Smooth muscle cell (in vitro differentiated cells): Measurements from ENCODE around the gene IQCM. TPM values are rescaled to one million over a fixed set of nuclear protein-coding genes. Genes with fewer than 3 reads are reported as not detected.
A peak's percentile ranks its signal among the peaks of the same experiment; 100 is the strongest.

Source experiments
- DNase-seq: peaks from one replicate; lab custom pipeline; 2025; ENCODE audit not compliant: unreplicated experiment; lab: John Stamatoyannopoulos, UW
- H2AFZ ChIP-seq: fragments of 200-600 bp; sonication (generic); 2 replicates; pipeline ENCODE4 v1.6.0; 2016; ENCODE audit warnings: antibody characterized with exemption, low read depth, mild to moderate bottlenecking
- H3F3A ChIP-seq: fragments of 200-600 bp; sonication (generic); 2 replicates; pipeline ENCODE4 v1.6.0; 2017; ENCODE audit warnings: antibody characterized with exemption, low read depth
- H3K27ac ChIP-seq: fragments of 200-600 bp; sonication (generic); 2 replicates; pipeline ENCODE4 v1.5.1; 2016; ENCODE audit warnings: low read depth, mild to moderate bottlenecking
- H3K27me3 ChIP-seq: fragments of 200-600 bp; sonication (generic); 2 replicates; pipeline ENCODE4 v1.6.1; 2016; ENCODE audit warnings: low read depth, mild to moderate bottlenecking
- H3K36me3 ChIP-seq: fragments of 200-600 bp; sonication (generic); 2 replicates; pipeline ENCODE4 v1.5.1; 2016; ENCODE audit warnings: low read depth
- H3K4me1 ChIP-seq: fragments of 200-600 bp; sonication (generic); 2 replicates; pipeline ENCODE4 v1.5.1; 2016; ENCODE audit warnings: low read depth
- H3K4me2 ChIP-seq: fragments of 200-600 bp; sonication (generic); 2 replicates; pipeline ENCODE4 v1.6.0; 2016; ENCODE audit warnings: mild to moderate bottlenecking
- H3K4me3 ChIP-seq: fragments of 200-600 bp; sonication (generic); 2 replicates; pipeline ENCODE4 v1.5.1; 2016; ENCODE audit warnings: mild to moderate bottlenecking
- H3K79me2 ChIP-seq: fragments of 200-600 bp; sonication (generic); 2 replicates; pipeline ENCODE4 v1.6.0; 2016; ENCODE audit warnings: low read depth, mild to moderate bottlenecking
- H3K9ac ChIP-seq: fragments of 200-600 bp; sonication (generic); 2 replicates; pipeline ENCODE4 v1.6.0; 2016; ENCODE audit warnings: low read depth
- H3K9me3 ChIP-seq: fragments of 200-600 bp; sonication (generic); replicated peaks from 2 replicates; pipeline ENCODE4 v1.5.1; 2016; ENCODE audit warnings: low read depth
- H4K20me1 ChIP-seq: fragments of 200-600 bp; sonication (generic); 2 replicates; pipeline ENCODE4 v1.6.0; 2016; ENCODE audit warnings: low read depth
- WGBS: methylation state at CpG from one replicate; pipeline ENCODE4 v1.1.7; 2016; ENCODE audit warnings: low lambda C conversion rate; 5-methylcytosine and 5-hydroxymethylcytosine counted together
- polyA plus RNA-seq: library from polyadenylated mRNA; unstranded; fragments of >200 nt; fragmentation: Nextera tagmentation; extraction: Ambion mirVana; gene quantifications from 2 replicates; pipeline ENCODE4 v1.2.1, GENCODE V29; 2016
- total RNA-seq: library from RNA; depleted of rRNA; stranded (reverse); fragments of >200 nt; gene quantifications from 2 replicates; pipeline ENCODE4 v1.2.3, GENCODE V29; 2014
- TF ChIP-seq, protein P1 (sequence below): fragments of 200-600 bp; sonication (generic); IDR thresholded peaks from 2 replicates; pipeline ENCODE4 v1.5.1; 2017; ENCODE audit warnings: borderline replicate concordance, mild to moderate bottlenecking, antibody characterized with exemption; ENCODE audit not compliant: insufficient read depth, poor library complexity, severe bottlenecking

The IQCM gene
- total and polyA plus RNA-seq, 2 experiments from 2014 or later, result not detected

DNA sequence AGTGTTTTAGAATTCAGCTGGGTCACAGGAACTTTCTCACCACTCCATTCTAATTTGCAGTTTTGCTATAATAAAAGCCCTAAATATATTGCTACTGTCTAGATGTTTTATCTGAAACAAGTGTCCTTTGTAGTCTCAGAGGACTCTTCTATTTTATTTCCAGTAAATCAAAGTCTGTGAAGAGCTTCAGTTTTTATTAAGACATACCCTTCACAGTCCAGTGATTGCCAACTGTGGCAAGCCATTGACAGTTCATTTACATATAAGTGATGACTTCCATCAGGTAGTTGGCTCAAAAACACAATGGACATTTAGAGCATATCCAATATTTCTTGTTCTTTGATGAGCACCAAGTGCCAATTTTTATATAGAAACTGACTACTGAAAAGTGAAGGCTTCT lies 466.1 kb downstream of the IQCM start:
- no peaks in the 10 kb centered on the region for H3F3A ChIP-seq
- no peak overlapping the region for H2AFZ ChIP-seq
- H3K4me3 ChIP-seq, result no peak overlapping the region
- H3K4me1 ChIP-seq, result no peaks in the 10 kb centered on the region
- no peak for DNase-seq
- no peaks in the 10 kb centered on the region for H3K27me3 ChIP-seq
- TF ChIP-seq, protein P1, sequence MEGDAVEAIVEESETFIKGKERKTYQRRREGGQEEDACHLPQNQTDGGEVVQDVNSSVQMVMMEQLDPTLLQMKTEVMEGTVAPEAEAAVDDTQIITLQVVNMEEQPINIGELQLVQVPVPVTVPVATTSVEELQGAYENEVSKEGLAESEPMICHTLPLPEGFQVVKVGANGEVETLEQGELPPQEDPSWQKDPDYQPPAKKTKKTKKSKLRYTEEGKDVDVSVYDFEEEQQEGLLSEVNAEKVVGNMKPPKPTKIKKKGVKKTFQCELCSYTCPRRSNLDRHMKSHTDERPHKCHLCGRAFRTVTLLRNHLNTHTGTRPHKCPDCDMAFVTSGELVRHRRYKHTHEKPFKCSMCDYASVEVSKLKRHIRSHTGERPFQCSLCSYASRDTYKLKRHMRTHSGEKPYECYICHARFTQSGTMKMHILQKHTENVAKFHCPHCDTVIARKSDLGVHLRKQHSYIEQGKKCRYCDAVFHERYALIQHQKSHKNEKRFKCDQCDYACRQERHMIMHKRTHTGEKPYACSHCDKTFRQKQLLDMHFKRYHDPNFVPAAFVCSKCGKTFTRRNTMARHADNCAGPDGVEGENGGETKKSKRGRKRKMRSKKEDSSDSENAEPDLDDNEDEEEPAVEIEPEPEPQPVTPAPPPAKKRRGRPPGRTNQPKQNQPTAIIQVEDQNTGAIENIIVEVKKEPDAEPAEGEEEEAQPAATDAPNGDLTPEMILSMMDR, result no peak
- no peaks in the 10 kb centered on the region for H3K79me2 ChIP-seq
- no peak overlapping the region for H3K27ac ChIP-seq
- H3K9ac ChIP-seq, result no peak overlapping the region
- no peak overlapping the region for H3K4me2 ChIP-seq
- no peaks in the 10 kb centered on the region for H4K20me1 ChIP-seq
- H3K36me3 ChIP-seq, result no peaks in the 10 kb centered on the region
- no peaks in the 10 kb centered on the region for H3K9me3 ChIP-seq

DNA sequence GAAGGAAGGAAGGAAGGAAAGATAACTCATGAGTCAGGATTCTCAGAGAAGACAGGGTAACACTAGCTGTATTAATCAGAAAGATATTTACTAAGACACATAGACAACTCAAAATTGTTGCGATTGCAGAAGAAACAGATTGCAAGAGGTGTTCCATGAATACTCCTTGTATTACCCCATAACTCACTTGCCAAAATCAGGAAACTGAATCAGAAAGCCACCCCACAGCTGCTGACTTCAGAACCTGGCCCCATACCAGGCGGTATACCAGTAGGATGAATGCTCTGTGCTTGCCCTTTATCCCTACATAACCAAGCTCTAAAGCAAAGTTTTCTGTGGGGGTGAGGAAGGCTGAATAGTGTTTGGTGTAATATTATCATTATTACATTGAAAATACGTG lies 468.5 kb downstream of the IQCM start:
- Histone ChIP-seq H3K36me3 (no peaks in the 10 kb centered on the region), H3K9ac (no peak overlapping the region), H3K4me2 (no peak overlapping the region), H3K9me3 (no peaks in the 10 kb centered on the region), H3K27me3 (no peaks in the 10 kb centered on the region), H3K4me1 (no peaks in the 10 kb centered on the region), H3K79me2 (no peaks in the 10 kb centered on the region), H3F3A (no peaks in the 10 kb centered on the region), H2AFZ (no peak overlapping the region), H3K27ac (no peak overlapping the region), H4K20me1 (no peaks in the 10 kb centered on the region), H3K4me3 (no peak overlapping the region)
- WGBS, result 90% methylated on average over 3 of the region's 3 CpGs
- no peak for DNase-seq
- TF ChIP-seq, protein P1, result no peak

DNA sequence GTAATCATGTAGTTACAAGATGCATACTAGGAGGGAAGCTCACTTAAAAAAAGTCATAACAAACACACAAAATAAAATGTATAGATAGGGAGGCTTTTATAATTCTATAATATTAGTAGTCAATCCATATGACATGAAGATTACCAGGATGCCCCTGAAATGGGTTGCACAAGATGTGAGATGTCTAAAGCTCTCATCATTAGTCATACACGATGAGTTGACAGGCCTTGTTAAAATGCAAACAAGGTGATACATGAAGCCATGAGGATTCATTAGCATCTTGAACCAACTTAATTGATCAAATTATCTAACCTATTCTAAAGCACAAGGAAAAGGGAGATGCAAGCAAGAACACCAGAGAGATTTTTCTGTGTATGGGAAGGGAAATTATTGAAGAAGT lies 470.2 kb downstream of the IQCM start:
- Histone ChIP-seq H3K79me2 (no peaks in the 10 kb centered on the region), H3K9ac (no peak overlapping the region), H4K20me1 (no peaks in the 10 kb centered on the region), H3K9me3 (no peaks in the 10 kb centered on the region), H3K27me3 (no peaks in the 10 kb centered on the region), H3K27ac (no peak overlapping the region), H2AFZ (no peak overlapping the region), H3K36me3 (no peaks in the 10 kb centered on the region), H3K4me2 (no peak overlapping the region), H3F3A (no peaks in the 10 kb centered on the region), H3K4me1 (no peaks in the 10 kb centered on the region), H3K4me3 (no peak overlapping the region)
- no peak for DNase-seq
- TF ChIP-seq, protein P1, result no peak
- WGBS, result 73% methylated on average over 1 of the region's 1 CpG

DNA sequence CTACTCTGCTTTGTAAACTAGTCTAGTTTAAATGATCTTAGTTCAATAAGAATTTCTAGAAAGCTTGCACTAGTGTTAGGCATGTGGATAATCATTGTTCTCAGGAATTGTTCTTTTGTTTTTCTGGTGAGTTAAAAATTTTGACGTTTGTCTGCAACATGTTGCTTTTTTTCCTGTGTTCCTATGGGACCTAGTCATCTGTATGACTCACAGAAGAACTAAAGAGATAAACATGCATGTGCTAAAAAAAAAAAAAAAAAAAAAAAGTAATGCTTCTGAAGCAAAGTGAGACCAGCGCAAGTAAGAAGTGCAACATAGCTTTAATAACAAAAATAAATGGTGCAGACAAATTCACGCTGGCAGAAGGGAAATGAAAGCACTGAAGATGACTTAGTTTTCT lies 471.2 kb downstream of the IQCM start:
- no peaks in the 10 kb centered on the region for H3K9me3 ChIP-seq
- H3K9ac ChIP-seq, result no peak overlapping the region
- WGBS, result 54% methylated on average over 3 of the region's 3 CpGs
- no peaks in the 10 kb centered on the region for H4K20me1 ChIP-seq
- TF ChIP-seq, protein P1, result no peak
- no peaks in the 10 kb centered on the region for H3K36me3 ChIP-seq
- H3K27me3 ChIP-seq, result no peaks in the 10 kb centered on the region
- no peak for DNase-seq
- no peaks in the 10 kb centered on the region for H3F3A ChIP-seq
- H3K4me3 ChIP-seq, result no peak overlapping the region
- H3K4me2 ChIP-seq, result no peak overlapping the region
- no peaks in the 10 kb centered on the region for H3K79me2 ChIP-seq
- H3K4me1 ChIP-seq, result no peaks in the 10 kb centered on the region
- peak overlapping the region; percentile 33 for H3K27ac ChIP-seq
- H2AFZ ChIP-seq, result no peak overlapping the region
